K562 (cell line): Measurements from ENCODE around the gene CD2. TPM values are rescaled to one million over a fixed set of nuclear protein-coding genes. Genes with fewer than 3 reads are reported as not detected.

ENCODE experiments used
- ATAC-seq: fragments of 200-7000 bp; cut with Tn5 transposase; 3 replicates; pipeline ENCODE4 v1.9.1; 2020; ENCODE audit warnings: moderate library complexity
- BruUV-seq: library from RNA; stranded (reverse); fragments of 400-500 nt; replicated peaks from 2 replicates; lab custom pipeline; 2021; lab: Mats Ljungman, UMichigan
- CTCF ChIA-PET: fragments of 300-600 bp; formaldehyde crosslinking; extraction: SDS; loops from one replicate; lab custom pipeline; 2021; ENCODE audit warnings: low intra/inter-chr PET ratio; lab: Yijun Ruan, JAX
- POLR2A ChIA-PET: fragments of 300-600, 350-650 bp; sonication (Branson Sonifier 250); formaldehyde crosslinking; extraction: SDS; loops from one replicate; lab custom pipeline; 2021; ENCODE audit warnings: antibody characterized with exemption, inconsistent platforms; lab: Yijun Ruan, JAX
- DNase-seq, 4 experiments: peaks; one replicate each; pipeline versions ENCODE4 v3.0.0 to v3.0.0-alpha.2; 2011 to 2018; ENCODE audit warnings: low spot score in 3 of 4, mixed read lengths in 3 of 4; ENCODE audit errors: extremely low read depth in 1 of 4
- FAIRE-seq: peaks from 2 replicates; lab custom pipeline; 2011; peaks lifted over from hg19 to GRCh38; lab: Jason Lieb, UNC
- H2AFZ ChIP-seq: 2 replicates; pipeline ENCODE4 v1.6.0; 2011; ENCODE audit warnings: low read depth, low read length, control low read depth, inconsistent platforms
- H3K27ac ChIP-seq: fragments of 200-600 bp; 3 replicates; pipeline ENCODE4 v1.8.0; 2011; ENCODE audit warnings: low read depth, mild to moderate bottlenecking, control low read depth, inconsistent platforms, low read length, moderate library complexity, mixed read lengths; ENCODE audit errors: extremely low read depth
- H3K27me3 ChIP-seq, 2 experiments: fragments of 300-600 bp in 1 of 2; 2 replicates in 1 of 2; 3 replicates in 1 of 2; pipeline versions ENCODE4 v1.6.0 to v1.8.0; 2011; ENCODE audit warnings: inconsistent platforms in 2 of 2, low read length in 2 of 2, mild to moderate bottlenecking in 1 of 2, mixed read lengths in 1 of 2, moderate library complexity in 1 of 2; ENCODE audit not compliant: control insufficient read depth in 2 of 2, insufficient read depth in 2 of 2
- H3K36me3 ChIP-seq: fragments of 300-600 bp; 3 replicates; pipeline ENCODE4 v1.8.0; 2011; ENCODE audit warnings: mild to moderate bottlenecking, low read length, inconsistent platforms; ENCODE audit not compliant: control insufficient read depth, insufficient read depth
- H3K4me1 ChIP-seq, 2 experiments: fragments of 200-600 bp in 1 of 2; replicated peaks in 1 of 2; 2 replicates in 1 of 2; 3 replicates in 1 of 2; pipeline versions ENCODE4 v1.5.1 to v1.8.0; 2011; ENCODE audit warnings: inconsistent platforms in 2 of 2, low read length in 2 of 2, mild to moderate bottlenecking in 1 of 2, mixed read lengths in 1 of 2, moderate library complexity in 1 of 2; ENCODE audit not compliant: control insufficient read depth in 2 of 2, insufficient read depth in 2 of 2
- H3K4me2 ChIP-seq: 2 replicates; pipeline ENCODE4 v1.6.1; 2011; ENCODE audit warnings: low read length, control low read depth, inconsistent platforms, mixed read lengths; ENCODE audit not compliant: insufficient read depth
- H3K4me3 ChIP-seq: fragments of 200-600 bp; sonication (generic), shearing (Covaris generic); 2 replicates; pipeline ENCODE4 v1.5.1; 2016; ENCODE audit warnings: control low read depth, inconsistent platforms
- H3K79me2 ChIP-seq: fragments of 200-600 bp; 3 replicates; pipeline ENCODE4 v1.8.0; 2011; ENCODE audit warnings: low read length, inconsistent platforms; ENCODE audit not compliant: control insufficient read depth, insufficient read depth
- H3K9ac ChIP-seq, 2 experiments: 2 replicates each; pipeline versions ENCODE4 v1.6.0 to v1.6.1; 2011; ENCODE audit warnings: low read depth in 2 of 2, low read length in 2 of 2, control low read depth in 1 of 2, inconsistent platforms in 1 of 2, mild to moderate bottlenecking in 1 of 2, mixed read lengths in 1 of 2; ENCODE audit not compliant: insufficient read depth in 1 of 2
- H3K9me1 ChIP-seq: one replicate; pipeline ENCODE4 v1.6.0; 2011; ENCODE audit warnings: inconsistent platforms, mild to moderate bottlenecking, low read length, moderate library complexity; ENCODE audit not compliant: control insufficient read depth, insufficient read depth
- H3K9me3 ChIP-seq: replicated peaks from 2 replicates; pipeline ENCODE4 v1.5.1; 2011; ENCODE audit warnings: low read depth, low read length, inconsistent platforms; ENCODE audit not compliant: control insufficient read depth, insufficient read depth
- H4K20me1 ChIP-seq: replicated peaks from 2 replicates; pipeline ENCODE4 v1.6.1; 2011; ENCODE audit warnings: low read length, inconsistent platforms, mixed read lengths; ENCODE audit not compliant: control insufficient read depth, insufficient read depth
- CCAR2 ChIP-seq: fragments of 200-400 bp; formaldehyde crosslinking; IDR thresholded peaks from 2 replicates; pipeline ENCODE4 v1.6.1; 2017; ENCODE audit warnings: mild to moderate bottlenecking, low read depth, low read length
- CEBPB ChIP-seq: fragments of 450-650 bp; IDR thresholded peaks from 2 replicates; pipeline ENCODE4 v1.6.1; 2016; ENCODE audit warnings: missing genetic modification characterization, missing compliant biosample characterization
- CREB3L1 ChIP-seq: fragments of 450-650 bp; IDR thresholded peaks from 2 replicates; pipeline ENCODE4 v1.6.1; 2014; ENCODE audit warnings: low read depth, mild to moderate bottlenecking, moderate library complexity, borderline replicate concordance
- ELK1 ChIP-seq: sonication (generic); formaldehyde crosslinking; IDR thresholded peaks from 2 replicates; pipeline ENCODE4 v1.8.1; 2022; ENCODE audit warnings: missing genetic modification reagents
- EP300 ChIP-seq: IDR thresholded peaks from 2 replicates; pipeline ENCODE4 v1.6.1; 2012; ENCODE audit warnings: low read length, improper control_type of control experiment
- EWSR1 ChIP-seq: fragments of 450-650 bp; IDR thresholded peaks from 2 replicates; pipeline ENCODE4 v1.6.1; 2018; ENCODE audit warnings: borderline replicate concordance, mild to moderate bottlenecking, low read depth, moderate library complexity; ENCODE audit not compliant: partially characterized antibody
- FOXO4 ChIP-seq: fragments of 450-650 bp; formaldehyde crosslinking; IDR thresholded peaks from 2 replicates; pipeline ENCODE4 v1.4.0; 2020; ENCODE audit warnings: mild to moderate bottlenecking, moderate library complexity
- HDAC8 ChIP-seq: fragments of 450-650 bp; IDR thresholded peaks from 2 replicates; pipeline ENCODE4 v1.6.1; 2016; ENCODE audit warnings: mild to moderate bottlenecking, missing genetic modification characterization, moderate library complexity, missing compliant biosample characterization
- POLR2B ChIP-seq: fragments of 450-650 bp; IDR thresholded peaks from 2 replicates; pipeline ENCODE4 v1.6.1; 2018; ENCODE audit warnings: low read depth; ENCODE audit not compliant: partially characterized antibody
- POLR3A ChIP-seq: IDR thresholded peaks from 2 replicates; pipeline ENCODE4 v1.6.1; 2011; ENCODE audit warnings: borderline replicate concordance, mild to moderate bottlenecking, moderate library complexity; ENCODE audit not compliant: insufficient read length, insufficient read depth; ENCODE audit errors: extremely low read depth
- RFX7 ChIP-seq: fragments of 250-450 bp; sonication (Bioruptor Pico); IDR thresholded peaks from 2 replicates; pipeline ENCODE4 v1.5.1; 2021; ENCODE audit warnings: mild to moderate bottlenecking
- TEAD4 ChIP-seq, 2 experiments: sonication (generic) in 1 of 2; formaldehyde crosslinking in 1 of 2; IDR thresholded peaks; 2 replicates each; pipeline versions ENCODE4 v1.6.1 to v1.8.0; 2012 to 2022; ENCODE audit warnings: borderline replicate concordance in 1 of 2, inconsistent platforms in 1 of 2, low read length in 1 of 2, mild to moderate bottlenecking in 1 of 2, missing genetic modification reagents in 1 of 2
- TSC22D4 ChIP-seq: fragments of 450-650 bp; IDR thresholded peaks from 2 replicates; pipeline ENCODE4 v1.6.1; 2016; ENCODE audit warnings: missing genetic modification characterization, missing biosample characterization, control low read depth
- ZFP36 ChIP-seq: fragments of 150-350 bp; IDR thresholded peaks from 2 replicates; pipeline ENCODE4 v1.6.1; 2018; ENCODE audit warnings: low read length, low read depth; ENCODE audit not compliant: partially characterized antibody
- ZFPM2 ChIP-seq: fragments of 250-450 bp; sonication (Bioruptor Pico); IDR thresholded peaks from 2 replicates; pipeline ENCODE4 v1.5.1; 2022; ENCODE audit warnings: mild to moderate bottlenecking
- ZNF707 ChIP-seq: fragments of 250-450 bp; sonication (Bioruptor Pico); conservative IDR thresholded peaks from 2 replicates; pipeline ENCODE4 v1.8.0; 2022; ENCODE audit warnings: inconsistent platforms, mild to moderate bottlenecking, moderate library complexity
- WGBS: fragments of 100-300 bp; shearing (Covaris generic); methylation state at CpG from one replicate; pipeline ENCODE4 v1.1.6; 2016; ENCODE audit warnings: low coverage, mixed read lengths; ENCODE audit not compliant: insufficient coverage; ENCODE audit errors: missing lambda C conversion rate; 5-methylcytosine and 5-hydroxymethylcytosine counted together
- in situ Hi-C: fragments of 300-500 bp; cut with MboI; formaldehyde crosslinking; loops from 4 replicates; pipeline ENCODE4 v1.15.0; 2018; ENCODE audit warnings: inconsistent platforms, mixed read lengths
- intact Hi-C: fragments of 100-400 bp; cut with micrococcal nuclease; formaldehyde crosslinking; loops from 2 replicates; pipeline ENCODE4 v1.14.2; 2022
- polyA plus RNA-seq, 8 experiments: library from polyadenylated mRNA; depleted of rRNA in 4 of 8; stranded (reverse) in 5 of 8; unstranded in 3 of 8; fragments of >200 nt; fragmentation: Nextera tagmentation in 2 of 8; fragmentation: Illumina TruSeq in 1 of 8; extraction: Ambion mirVana in 2 of 8; extraction: Trizol in 1 of 8; gene quantifications; 2 replicates each; pipeline versions ENCODE4 v1.2.1 to v1.2.3, GENCODE V29; 2011 to 2014; ENCODE audit warnings: inconsistent platforms in 1 of 8, missing spikeins in 1 of 8
- total RNA-seq, 7 experiments: library from RNA; depleted of rRNA in 6 of 7; stranded (reverse); fragments of >200 nt in 6 of 7; fragmentation: Illumina TruSeq in 2 of 7; extraction: Trizol in 2 of 7; gene quantifications; 2 replicates each; pipeline versions ENCODE4 v1.2.1 to v1.2.3, GENCODE V29; 2011 to 2021; ENCODE audit warnings: low replicate concordance in 1 of 7

Gene CD2
- total and polyA plus RNA-seq, 9 of the 15 experiments (the other 6 are each of a cell fraction or from before 2014, with no cell fraction given) = 0.07 to 0.16 TPM; not detected in 7

GRCh38 chr1:116740296-116740695 is 13.9 kb upstream of the CD2 start:
- Histone ChIP-seq H3K9me3 (peaks cover 14% of the 10 kb centered on the region), H3K9me1 (no peaks in the 10 kb centered on the region), H3K4me1 (peaks cover 0 to 10% of the 10 kb centered on the region in 2 experiments; a peak in 1 of 5 replicates), H3K27ac (no peak overlapping the region), H3K4me2 (no peak overlapping the region), H3K27me3 (no peaks in the 10 kb centered on the region; a peak in 1 of 5 replicates), H4K20me1 (no peaks in the 10 kb centered on the region), H3K79me2 (no peaks in the 10 kb centered on the region), H3K9ac (no peak overlapping the region), H3K36me3 (no peaks in the 10 kb centered on the region), H2AFZ (no peak overlapping the region; the same call in none of the 2 replicates), H3K4me3 (no peak overlapping the region)
- in situ Hi-C loops (loop anchor here (5.0 to 25.0 kb wide), 2 partner anchors 82 to 547 kb away; no protein-coding TSS in a partner anchor), intact Hi-C loops (no loop called here)
- no peak for ATAC-seq
- no peak for FAIRE-seq
- no TSS peak for BruUV-seq
- ChIA-PET CTCF (no interaction called here), POLR2A (interaction anchor here (1.0 to 2.2 kb wide), 3 partner anchors 84 to 319 kb away, joined by 3 to 8 read pairs (median 5); partner anchors contain the start of gene TTF2)
- 45% methylated on average over 5 of the region's 6 CpGs for WGBS
- DNase-seq = no peak
- TF ChIP-seq ZFP36 (no peak), HDAC8 (tag) (no peak), CCAR2 (no peak), ELK1 (CRISPR knock-in tag) (no peak), ZNF707 (CRISPR knock-in tag) (no peak), CREB3L1 (no peak), TSC22D4 (no peak), POLR2B (no peak), FOXO4 (CRISPR knock-in tag) (no peak), EP300 (no peak), RFX7 (CRISPR knock-in tag) (no peak), ZFPM2 (CRISPR knock-in tag) (no peak), POLR3A (no peak), TEAD4 (IDR thresholded peaks at IDR 0.05; ENCODE audit: low read length) (no peak), TEAD4 (CRISPR knock-in tag; IDR thresholded peaks at IDR 0.05; ENCODE audit: borderline replicate concordance) (no peak), CEBPB (tag) (no peak), EWSR1 (no peak)
